Body of pancreas (tissue), 4 donors: Measurements from ENCODE around the gene CAMTA1.

ENCODE experiments used
- POLR2A ChIP-seq, 3 donors: fragments of 450-650 bp; IDR thresholded peaks; one replicate each; pipeline ENCODE4 v1.6.1; 2016; ENCODE audit warnings: antibody characterized with exemption in 3 of 3, mild to moderate bottlenecking in 2 of 3
- TF ChIP-seq, protein P1 (sequence below), 7 experiments: fragments of 450-650 bp in 4 of 7; fragments of 200-600 bp in 3 of 7; sonication (generic) in 3 of 7; IDR thresholded peaks; one replicate each; pipeline ENCODE4 v1.5.1; 2016 to 2019; ENCODE audit warnings: antibody characterized with exemption in 7 of 7

DNA sequence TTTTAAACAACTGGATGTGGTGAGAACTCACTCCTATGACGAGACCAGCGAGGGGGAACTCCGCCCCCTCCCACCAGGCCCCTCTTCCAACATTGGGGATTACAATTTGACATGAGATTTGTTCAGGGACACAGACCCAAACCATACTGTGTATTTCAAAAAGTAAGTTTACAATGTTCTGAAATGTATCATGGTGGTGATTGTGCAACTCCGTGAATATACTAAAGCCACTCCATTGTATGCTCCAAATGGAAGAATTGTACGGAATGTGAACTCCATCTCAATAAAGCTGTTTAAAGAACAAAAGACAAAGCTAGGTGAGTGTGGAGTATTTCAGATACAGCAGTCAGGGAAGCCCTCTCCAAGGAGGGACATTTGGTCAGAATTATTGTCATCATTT lies 553.8 kb downstream of the CAMTA1 start:
- TF ChIP-seq, protein P1, sequence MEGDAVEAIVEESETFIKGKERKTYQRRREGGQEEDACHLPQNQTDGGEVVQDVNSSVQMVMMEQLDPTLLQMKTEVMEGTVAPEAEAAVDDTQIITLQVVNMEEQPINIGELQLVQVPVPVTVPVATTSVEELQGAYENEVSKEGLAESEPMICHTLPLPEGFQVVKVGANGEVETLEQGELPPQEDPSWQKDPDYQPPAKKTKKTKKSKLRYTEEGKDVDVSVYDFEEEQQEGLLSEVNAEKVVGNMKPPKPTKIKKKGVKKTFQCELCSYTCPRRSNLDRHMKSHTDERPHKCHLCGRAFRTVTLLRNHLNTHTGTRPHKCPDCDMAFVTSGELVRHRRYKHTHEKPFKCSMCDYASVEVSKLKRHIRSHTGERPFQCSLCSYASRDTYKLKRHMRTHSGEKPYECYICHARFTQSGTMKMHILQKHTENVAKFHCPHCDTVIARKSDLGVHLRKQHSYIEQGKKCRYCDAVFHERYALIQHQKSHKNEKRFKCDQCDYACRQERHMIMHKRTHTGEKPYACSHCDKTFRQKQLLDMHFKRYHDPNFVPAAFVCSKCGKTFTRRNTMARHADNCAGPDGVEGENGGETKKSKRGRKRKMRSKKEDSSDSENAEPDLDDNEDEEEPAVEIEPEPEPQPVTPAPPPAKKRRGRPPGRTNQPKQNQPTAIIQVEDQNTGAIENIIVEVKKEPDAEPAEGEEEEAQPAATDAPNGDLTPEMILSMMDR (IDR thresholded peaks at IDR 0.05): no peak
- TF ChIP-seq POLR2A (IDR thresholded peaks at IDR 0.05): no peak
